Measurements from ENCODE around the gene LRRC61. TPM values are rescaled to one million over a fixed set of nuclear protein-coding genes. Genes with fewer than 3 reads are reported as not detected.
"Not testable (repeated sequence)": the region's sequence is repeated elsewhere in the genome, so short reads cannot be mapped to it uniquely, and the experiment has no call there.

Gene LRRC61
- total and polyA plus RNA-seq, 7 donors, result 0.88 to 4.4 (median 3.3) TPM

- H3K4me1 ChIP-seq; DNase-seq; H3K4me3 ChIP-seq; H3K27ac ChIP-seq; intact Hi-C loops (cut with DNase I); H3K9me3 ChIP-seq; H3K36me3 ChIP-seq (ENCODE audit: insufficient read depth in 1 of 2, low read depth in 1 of 2); H3K27me3 ChIP-seq (ENCODE audit: insufficient read depth in 3 of 3, low read length in 2 of 3); ATAC-seq: not testable (repeated sequence)
- 82 to 89% (median 83%) methylated on average over 10 to 11 of the region's 11 CpGs for WGBS, 3 donors
Observed at GRCh38 chr7:150305259-150305902, 17.8 kb upstream of the LRRC61 start.

- H3K4me3 ChIP-seq; H3K36me3 ChIP-seq (ENCODE audit: insufficient read depth in 1 of 2, low read depth in 1 of 2); H3K9me3 ChIP-seq; H3K4me1 ChIP-seq; H3K27ac ChIP-seq; ATAC-seq; H3K27me3 ChIP-seq (ENCODE audit: insufficient read depth in 3 of 3, low read length in 2 of 3); DNase-seq; intact Hi-C loops (cut with DNase I): not testable (repeated sequence)
- 74 to 90% (median 78%) methylated on average over 2 of the region's 2 CpGs for WGBS, 3 donors
Observed at GRCh38 chr7:150305903-150306284, 17.3 kb upstream of the LRRC61 start.

- H3K27ac ChIP-seq; DNase-seq; H3K36me3 ChIP-seq (ENCODE audit: insufficient read depth in 1 of 2, low read depth in 1 of 2); ATAC-seq; H3K4me3 ChIP-seq; H3K27me3 ChIP-seq (ENCODE audit: insufficient read depth in 3 of 3, low read length in 2 of 3); intact Hi-C loops (cut with DNase I); H3K9me3 ChIP-seq; H3K4me1 ChIP-seq: not testable (repeated sequence)
- WGBS, 3 donors, result 54 to 69% (median 57%) methylated on average over 5 of the region's 5 CpGs
Observed at GRCh38 chr7:150306377-150306776, 16.8 kb upstream of the LRRC61 start.

GRCh38 chr7:150307129-150307528 is 16.0 kb upstream of the LRRC61 start:
- WGBS, 3 donors, result 82 to 92% (median 88%) methylated on average over 3 of the region's 3 CpGs
- DNase-seq (no peak), ATAC-seq (no peak)
- Histone ChIP-seq H3K27ac (no peak overlapping the region), H3K4me3 (no peak overlapping the region), H3K9me3 (no peaks in the 10 kb centered on the region), H3K27me3 (ENCODE audit: insufficient read depth in 3 of 3, low read length in 2 of 3) (no peaks in the 10 kb centered on the region), H3K4me1 (no peaks in the 10 kb centered on the region), H3K36me3 (ENCODE audit: insufficient read depth in 1 of 2, low read depth in 1 of 2) (no peaks in the 10 kb centered on the region)
- no peak for TF ChIP-seq CTCF (IDR thresholded peaks at IDR 0.05)
- intact Hi-C loops (cut with DNase I), result no loop called here

GRCh38 chr7:150307904-150308303 is 15.3 kb upstream of the LRRC61 start:
- Histone ChIP-seq H3K27me3 (ENCODE audit: insufficient read depth in 3 of 3, low read length in 2 of 3) (no peaks in the 10 kb centered on the region), H3K36me3 (ENCODE audit: insufficient read depth in 1 of 2, low read depth in 1 of 2) (no peaks in the 10 kb centered on the region), H3K4me3 (no peak overlapping the region), H3K9me3 (no peaks in the 10 kb centered on the region), H3K4me1 (no peaks in the 10 kb centered on the region), H3K27ac (no peak overlapping the region)
- DNase-seq (no peak), ATAC-seq (no peak)
- WGBS, 3 donors, result 77 to 85% (median 82%) methylated on average over 9 of the region's 9 CpGs
- intact Hi-C loops (cut with DNase I), result no loop called here
- no peak for TF ChIP-seq CTCF (IDR thresholded peaks at IDR 0.05)

GRCh38 chr7:150308575-150308974 is 14.6 kb upstream of the LRRC61 start:
- Histone ChIP-seq H3K27ac (no peak overlapping the region), H3K36me3 (ENCODE audit: insufficient read depth in 1 of 2, low read depth in 1 of 2) (no peaks in the 10 kb centered on the region), H3K27me3 (ENCODE audit: insufficient read depth in 3 of 3, low read length in 2 of 3) (no peaks in the 10 kb centered on the region), H3K9me3 (no peaks in the 10 kb centered on the region), H3K4me1 (no peaks in the 10 kb centered on the region), H3K4me3 (no peak overlapping the region)
- intact Hi-C loops (cut with DNase I), result no loop called here
- TF ChIP-seq CTCF (IDR thresholded peaks at IDR 0.05), result no peak
- no peak for DNase-seq
- no peak for ATAC-seq

Data from psoas muscle (tissue), 8 donors.